Measurements from ENCODE around the gene PLA2G10. TPM values are rescaled to one million over a fixed set of nuclear protein-coding genes. Genes with fewer than 3 reads are reported as not detected.
"Not testable (repeated sequence)": the region's sequence is repeated elsewhere in the genome, so short reads cannot be mapped to it uniquely, and the experiment has no call there.

Gene PLA2G10
- total RNA-seq, 1 donor = not detected

DNA sequence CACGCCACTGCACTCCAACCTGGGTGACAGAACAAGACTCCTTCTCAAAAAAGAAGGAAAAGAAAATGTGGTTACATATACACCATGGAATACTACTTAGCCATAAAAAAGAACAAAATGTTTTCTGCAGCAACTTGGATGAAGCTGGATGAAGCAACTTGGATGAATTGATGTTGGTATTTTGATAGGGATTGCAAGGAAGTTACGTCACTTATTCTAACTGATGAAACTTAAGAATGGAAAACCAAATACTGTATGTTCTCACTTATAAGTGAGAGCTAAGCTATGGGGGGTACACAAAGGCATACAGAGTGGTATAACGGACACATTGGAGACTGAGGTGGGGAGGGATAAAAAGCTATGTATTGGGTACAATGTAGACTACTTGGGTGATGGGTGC lies 17.5 kb downstream of the PLA2G10 start:
- no peak overlapping the region for H3K4me3 ChIP-seq (ENCODE audit: low read length)
- peaks cover 4% of the 10 kb centered on the region for H3K4me1 ChIP-seq (ENCODE audit: insufficient read depth, low read length)
- no peaks in the 10 kb centered on the region for H3K27me3 ChIP-seq (ENCODE audit: insufficient read depth, low read length)
- no peaks in the 10 kb centered on the region for H3K9me3 ChIP-seq (ENCODE audit: low read depth, low read length)

DNA sequence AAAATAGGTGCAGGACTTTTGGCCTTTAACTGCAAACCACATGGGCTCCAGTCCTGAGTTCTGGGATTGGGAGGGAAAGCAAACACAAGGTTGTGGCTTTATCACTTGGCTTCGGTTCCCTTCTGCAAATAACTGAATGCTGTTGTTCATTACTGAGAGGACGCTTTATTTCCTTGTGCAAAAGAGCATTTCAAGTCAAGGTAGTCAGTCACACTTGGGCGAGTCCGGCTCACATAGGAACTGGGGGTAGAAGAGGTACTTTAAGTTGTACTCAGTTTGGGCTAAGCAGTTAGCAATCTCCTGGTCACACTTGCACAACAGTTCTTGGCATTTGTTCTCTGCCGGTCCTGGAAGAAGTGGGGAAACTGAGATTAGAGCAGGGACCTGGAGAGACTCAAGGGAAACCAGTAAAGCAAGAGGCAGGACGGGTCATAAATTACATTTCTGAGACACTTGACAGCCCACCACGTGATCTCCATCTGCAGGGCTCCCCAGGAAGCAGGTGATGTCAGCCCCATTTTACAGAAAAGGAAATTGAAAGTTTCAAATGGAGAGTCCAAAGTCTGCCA lies 21.6 kb downstream of the PLA2G10 start:
- Histone ChIP-seq H3K4me1 (ENCODE audit: insufficient read depth, low read length) (peaks cover 4% of the 10 kb centered on the region), H3K4me3 (ENCODE audit: low read length) (no peak overlapping the region), H3K9me3 (ENCODE audit: low read depth, low read length) (no peaks in the 10 kb centered on the region), H3K27me3 (ENCODE audit: insufficient read depth, low read length) (no peaks in the 10 kb centered on the region)

DNA sequence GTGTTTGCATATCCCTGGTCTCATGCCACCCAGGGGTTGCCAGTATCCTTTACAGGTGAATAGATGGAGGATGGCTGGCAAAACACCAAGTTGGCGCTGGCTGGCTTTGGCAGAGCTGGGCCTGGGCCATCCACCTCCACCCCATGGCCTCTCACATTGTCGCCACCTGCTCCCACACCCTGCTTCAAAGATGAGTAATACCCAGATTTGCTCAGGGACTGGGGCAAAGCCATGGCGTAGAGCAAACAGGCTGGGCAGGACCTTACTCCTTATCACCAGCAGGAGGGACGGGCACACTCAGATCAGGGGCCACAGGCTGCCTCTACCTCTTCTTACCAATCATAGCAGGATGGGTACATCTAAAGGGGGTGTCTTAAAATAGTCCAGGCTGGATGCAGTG lies 24.3 kb downstream of the PLA2G10 start:
- Histone ChIP-seq H3K4me3 (ENCODE audit: low read length) (no peak overlapping the region), H3K4me1 (ENCODE audit: insufficient read depth, low read length) (peaks cover 4% of the 10 kb centered on the region), H3K27me3 (ENCODE audit: insufficient read depth, low read length) (no peaks in the 10 kb centered on the region), H3K9me3 (ENCODE audit: low read depth, low read length) (no peaks in the 10 kb centered on the region)

DNA sequence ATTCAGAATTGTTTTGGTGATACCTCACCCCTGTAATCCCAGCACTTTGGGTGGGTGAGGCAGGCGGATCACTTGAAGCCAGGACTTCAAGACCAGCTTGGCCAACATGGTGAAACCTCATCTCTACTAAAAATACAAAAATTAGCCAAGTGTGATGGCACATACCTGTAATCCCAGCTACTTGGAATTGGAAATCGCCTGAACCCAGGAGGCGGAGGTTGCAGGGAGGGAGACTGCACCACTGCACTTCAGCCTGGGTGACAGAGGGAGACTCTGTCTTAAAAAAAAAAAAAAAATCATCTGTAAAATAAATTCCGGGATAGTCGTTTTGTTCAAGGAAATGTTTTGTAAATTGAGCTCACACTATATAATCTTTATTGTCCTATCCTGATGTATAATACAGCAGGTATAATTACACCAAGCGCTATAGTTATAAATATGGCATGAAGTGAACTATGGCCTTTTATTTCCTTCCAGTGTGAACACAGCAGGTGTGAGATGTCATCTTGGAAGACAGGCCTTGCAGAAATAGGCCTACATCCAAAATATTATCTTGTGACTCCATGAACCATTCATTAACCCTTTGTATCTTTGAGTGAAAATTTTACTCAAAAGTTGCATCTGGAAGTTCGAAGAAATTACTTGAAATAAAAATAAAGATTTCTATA lies 25.4 kb downstream of the PLA2G10 start:
- no peaks in the 10 kb centered on the region for H3K27me3 ChIP-seq (ENCODE audit: insufficient read depth, low read length)
- peaks cover 4% of the 10 kb centered on the region for H3K4me1 ChIP-seq (ENCODE audit: insufficient read depth, low read length)

DNA sequence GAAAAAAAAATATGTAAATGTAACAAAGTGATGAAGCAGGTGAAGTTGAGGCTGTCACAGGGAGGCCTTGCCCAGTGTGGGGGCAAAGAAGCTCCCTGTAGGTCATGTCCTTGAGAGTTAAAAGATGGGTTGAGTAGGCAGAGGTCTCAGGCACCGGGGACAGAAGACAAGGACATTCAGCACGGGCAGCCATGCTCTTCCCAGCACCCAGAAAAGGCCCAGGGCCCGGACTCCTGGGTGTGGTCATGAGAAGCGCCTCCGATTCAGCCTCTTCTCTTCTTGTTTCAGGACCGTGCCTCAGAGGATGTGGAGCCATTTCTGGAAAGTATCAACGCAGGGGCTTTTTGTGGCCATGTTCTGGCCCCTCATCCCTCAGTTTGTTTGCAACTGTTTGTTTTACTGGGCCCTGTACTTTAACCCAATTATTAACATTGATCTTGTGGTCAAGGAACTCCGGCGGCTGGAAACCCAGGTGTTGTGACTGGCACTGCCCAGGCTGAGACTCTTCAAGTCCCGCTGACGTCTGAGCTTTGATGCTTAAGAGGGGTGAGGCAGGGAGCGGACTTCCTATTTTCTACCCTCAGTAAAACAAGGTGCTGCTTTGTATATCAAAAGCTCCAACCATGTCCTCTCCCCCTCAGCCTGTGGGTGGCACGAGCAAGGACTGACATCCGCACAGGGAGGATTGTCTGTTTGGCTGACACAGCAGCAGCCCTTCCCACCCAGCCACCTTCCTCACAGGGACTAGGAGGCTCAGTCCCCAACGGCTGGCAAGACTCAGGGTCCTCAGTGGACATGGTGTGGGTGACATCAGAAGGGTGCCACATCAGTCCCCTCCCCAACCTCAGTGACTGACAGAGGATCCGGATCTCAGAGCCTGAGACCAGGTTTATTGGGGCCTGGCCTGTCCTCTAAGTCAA lies 26.5 kb downstream of the PLA2G10 start:
- Histone ChIP-seq H3K4me3 (ENCODE audit: low read length) (no peak overlapping the region), H3K4me1 (ENCODE audit: insufficient read depth, low read length) (peaks cover 2% of the 10 kb centered on the region), H3K9me3 (ENCODE audit: low read depth, low read length) (no peaks in the 10 kb centered on the region), H3K27me3 (ENCODE audit: insufficient read depth, low read length) (no peaks in the 10 kb centered on the region)

More for the DNA sequence above, 25.4 kb downstream of the PLA2G10 start:
- no peaks in the 10 kb centered on the region for H3K9me3 ChIP-seq (ENCODE audit: low read depth, low read length)
- no peak overlapping the region for H3K4me3 ChIP-seq (ENCODE audit: low read length)

DNA sequence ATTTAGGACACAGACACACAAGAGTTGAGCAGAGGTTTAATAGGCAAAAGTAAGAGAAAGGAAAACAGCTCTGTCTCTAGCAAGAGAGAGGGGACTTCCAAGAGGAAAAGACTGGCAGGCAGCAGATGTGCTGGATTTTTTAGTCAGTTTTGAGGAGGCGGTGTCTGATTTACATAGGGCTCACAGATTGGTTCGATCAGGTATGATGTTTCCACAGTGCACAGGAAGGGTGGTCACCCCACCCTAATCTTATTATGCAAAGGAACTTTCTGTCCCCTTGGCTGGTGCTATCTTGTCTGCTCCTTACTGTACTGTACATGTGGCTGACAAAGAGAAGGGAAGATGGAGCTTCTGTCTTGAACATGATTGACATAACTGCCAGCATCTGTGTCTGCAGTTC lies 36.0 kb downstream of the PLA2G10 start:
- no peak overlapping the region for H3K4me3 ChIP-seq (ENCODE audit: low read length)
- no peaks in the 10 kb centered on the region for H3K9me3 ChIP-seq (ENCODE audit: low read depth, low read length)
- no peaks in the 10 kb centered on the region for H3K27me3 ChIP-seq (ENCODE audit: insufficient read depth, low read length)
- no peaks in the 10 kb centered on the region for H3K4me1 ChIP-seq (ENCODE audit: insufficient read depth, low read length)

DNA sequence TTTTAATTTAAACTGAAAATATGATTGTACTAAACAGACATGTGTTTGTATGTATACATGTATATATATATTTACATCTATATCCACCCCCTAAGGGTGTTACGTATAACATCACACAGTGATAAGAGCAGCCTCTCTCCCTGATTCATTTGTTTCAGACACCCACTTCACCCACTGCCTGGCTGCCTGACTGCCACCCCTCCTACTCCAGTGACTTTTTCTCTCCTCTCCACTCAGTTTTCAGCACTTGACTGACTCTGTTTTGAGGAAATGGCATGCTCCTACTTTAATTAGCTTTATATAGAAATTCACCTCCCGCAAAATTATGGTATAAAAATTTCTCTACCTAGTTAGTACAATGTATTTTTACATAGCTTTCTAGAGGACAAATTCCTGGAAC lies 41.4 kb downstream of the PLA2G10 start:
- no peaks in the 10 kb centered on the region for H3K4me1 ChIP-seq (ENCODE audit: insufficient read depth, low read length)
- H3K4me3 ChIP-seq (ENCODE audit: low read length) = no peak overlapping the region
- H3K27me3 ChIP-seq (ENCODE audit: insufficient read depth, low read length) = no peaks in the 10 kb centered on the region
- no peaks in the 10 kb centered on the region for H3K9me3 ChIP-seq (ENCODE audit: low read depth, low read length)

DNA sequence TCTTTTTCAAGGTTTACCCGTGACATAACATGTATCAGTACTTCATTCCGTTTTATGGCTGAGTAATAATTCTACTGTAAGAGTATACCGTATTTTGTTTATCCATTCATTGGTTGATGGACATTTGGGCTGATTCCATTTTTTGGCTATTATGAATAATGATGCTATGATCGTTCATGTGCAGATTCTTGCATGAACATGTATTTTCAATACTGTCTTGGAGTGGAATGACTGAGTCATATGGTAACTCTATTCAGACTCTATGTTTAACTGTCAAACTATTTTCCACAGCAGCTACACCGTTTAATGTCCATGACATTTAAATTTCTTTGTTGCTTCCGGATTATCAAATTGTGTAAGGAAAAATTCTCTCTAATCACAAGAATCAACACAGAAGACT lies 43.5 kb downstream of the PLA2G10 start:
- Histone ChIP-seq H3K9me3 (ENCODE audit: low read depth, low read length) (no peaks in the 10 kb centered on the region), H3K27me3 (ENCODE audit: insufficient read depth, low read length) (no peaks in the 10 kb centered on the region), H3K4me1 (ENCODE audit: insufficient read depth, low read length) (no peaks in the 10 kb centered on the region), H3K4me3 (ENCODE audit: low read length) (no peak overlapping the region)

DNA sequence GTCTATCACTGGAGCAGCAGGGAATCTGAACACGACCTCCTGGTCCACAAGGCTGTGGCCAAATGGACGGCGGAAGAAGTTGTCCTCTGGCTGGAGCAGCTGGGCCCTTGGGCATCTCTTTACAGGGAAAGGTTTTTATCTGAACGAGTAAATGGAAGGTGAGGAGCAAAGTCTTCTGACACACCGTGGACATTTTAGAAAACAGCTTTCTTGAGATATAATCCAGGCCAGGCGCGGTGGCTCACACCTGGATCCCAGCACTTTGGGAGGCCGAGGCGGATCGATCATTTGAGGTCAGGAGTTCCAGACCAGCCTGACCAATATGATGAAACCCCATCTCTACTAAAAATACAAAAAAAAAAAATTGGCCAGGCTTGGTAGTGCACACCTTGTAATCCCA lies 44.3 kb downstream of the PLA2G10 start:
- Histone ChIP-seq H3K4me3 (ENCODE audit: low read length) (no peak overlapping the region), H3K9me3 (ENCODE audit: low read depth, low read length) (no peaks in the 10 kb centered on the region), H3K4me1 (ENCODE audit: insufficient read depth, low read length) (no peaks in the 10 kb centered on the region), H3K27me3 (ENCODE audit: insufficient read depth, low read length) (no peaks in the 10 kb centered on the region)

DNA sequence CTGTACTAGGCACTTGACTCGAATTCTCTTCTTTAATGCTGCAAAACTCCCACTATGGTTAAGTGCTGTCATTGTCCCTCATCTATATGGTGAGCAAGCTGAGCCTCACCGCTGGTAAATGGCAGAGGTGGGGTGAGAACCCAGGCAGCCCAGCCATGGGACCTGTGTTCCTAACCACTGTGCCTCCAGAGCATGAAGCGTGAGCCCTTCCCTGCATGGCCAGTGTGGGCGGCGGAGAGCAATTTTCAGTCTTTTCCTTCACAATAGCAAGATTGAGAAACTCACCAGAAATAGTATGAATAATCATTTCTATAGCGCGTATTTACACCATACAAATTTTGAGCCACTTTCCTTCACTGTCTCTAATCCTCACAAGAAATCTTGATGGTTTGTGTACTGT lies 52.2 kb downstream of the PLA2G10 start:
- no peaks in the 10 kb centered on the region for H3K9me3 ChIP-seq (ENCODE audit: low read depth, low read length)
- H3K27me3 ChIP-seq (ENCODE audit: insufficient read depth, low read length) = no peaks in the 10 kb centered on the region
- no peaks in the 10 kb centered on the region for H3K4me1 ChIP-seq (ENCODE audit: insufficient read depth, low read length)
- H3K4me3 ChIP-seq (ENCODE audit: low read length) = no peak overlapping the region

DNA sequence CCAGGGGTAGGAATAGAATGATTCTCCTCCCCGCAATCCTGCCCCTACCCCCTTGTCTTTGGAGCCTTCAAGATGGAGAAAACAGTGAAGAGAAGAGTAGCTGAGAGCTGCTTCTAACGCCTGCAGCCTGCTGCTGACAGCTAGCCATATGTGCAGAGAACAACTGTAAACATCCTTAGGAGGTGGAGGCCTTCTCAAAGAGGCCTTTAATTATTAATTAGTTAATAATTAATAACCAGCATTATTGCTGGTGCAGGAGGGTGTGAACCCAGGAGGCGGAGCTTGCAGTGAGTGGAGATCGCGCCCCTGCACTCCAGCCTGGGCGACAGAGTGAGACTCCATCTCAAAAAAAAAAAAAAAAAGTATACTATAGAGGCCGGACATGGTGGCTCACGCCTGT lies 52.9 kb downstream of the PLA2G10 start:
- no peak overlapping the region for H3K4me3 ChIP-seq (ENCODE audit: low read length)
- H3K27me3 ChIP-seq (ENCODE audit: insufficient read depth, low read length) = no peaks in the 10 kb centered on the region
- H3K9me3 ChIP-seq (ENCODE audit: low read depth, low read length) = no peaks in the 10 kb centered on the region
- no peaks in the 10 kb centered on the region for H3K4me1 ChIP-seq (ENCODE audit: insufficient read depth, low read length)

DNA sequence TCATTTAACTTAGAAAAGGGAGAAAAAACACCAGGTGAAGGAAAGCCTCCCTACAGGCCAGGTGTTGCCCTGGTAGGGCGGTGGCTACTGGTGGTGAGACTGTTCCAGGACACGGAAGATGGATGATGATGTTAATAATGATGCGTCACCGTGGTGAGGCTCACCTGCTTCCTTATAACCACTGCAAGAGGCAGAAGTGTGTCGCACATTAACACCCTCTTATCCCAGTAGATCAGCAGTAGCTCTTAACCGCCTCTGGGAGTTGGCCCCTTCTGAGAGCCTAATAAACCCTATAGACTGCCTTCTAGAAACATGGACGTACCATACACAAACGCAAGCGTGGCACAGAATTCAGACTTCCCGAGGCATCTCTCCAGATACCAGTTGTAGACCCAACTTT lies 53.6 kb downstream of the PLA2G10 start:
- Histone ChIP-seq H3K9me3 (ENCODE audit: low read depth, low read length) (no peaks in the 10 kb centered on the region), H3K27me3 (ENCODE audit: insufficient read depth, low read length) (no peaks in the 10 kb centered on the region), H3K4me1 (ENCODE audit: insufficient read depth, low read length) (peaks cover 3% of the 10 kb centered on the region), H3K4me3 (ENCODE audit: low read length) (no peak overlapping the region)

DNA sequence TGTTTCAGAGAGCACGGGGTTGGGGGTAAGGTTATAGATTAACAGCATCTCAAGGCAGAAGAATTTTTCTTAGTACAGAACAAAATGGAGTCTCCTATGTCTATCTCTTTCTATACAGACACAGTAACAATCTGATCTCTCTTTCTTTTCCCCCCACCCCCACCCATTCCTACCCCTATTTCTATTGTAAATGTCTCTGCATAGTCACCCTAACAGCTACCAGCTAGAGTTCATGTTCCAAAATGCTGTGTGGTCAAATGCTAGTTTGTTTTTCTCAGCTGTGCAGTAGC lies 57.2 kb downstream of the PLA2G10 start:
- peaks cover 30% of the 10 kb centered on the region for H3K4me1 ChIP-seq (ENCODE audit: insufficient read depth, low read length)
- H3K9me3 ChIP-seq (ENCODE audit: low read depth, low read length); H3K27me3 ChIP-seq (ENCODE audit: insufficient read depth, low read length); H3K4me3 ChIP-seq (ENCODE audit: low read length): not testable (repeated sequence)

DNA sequence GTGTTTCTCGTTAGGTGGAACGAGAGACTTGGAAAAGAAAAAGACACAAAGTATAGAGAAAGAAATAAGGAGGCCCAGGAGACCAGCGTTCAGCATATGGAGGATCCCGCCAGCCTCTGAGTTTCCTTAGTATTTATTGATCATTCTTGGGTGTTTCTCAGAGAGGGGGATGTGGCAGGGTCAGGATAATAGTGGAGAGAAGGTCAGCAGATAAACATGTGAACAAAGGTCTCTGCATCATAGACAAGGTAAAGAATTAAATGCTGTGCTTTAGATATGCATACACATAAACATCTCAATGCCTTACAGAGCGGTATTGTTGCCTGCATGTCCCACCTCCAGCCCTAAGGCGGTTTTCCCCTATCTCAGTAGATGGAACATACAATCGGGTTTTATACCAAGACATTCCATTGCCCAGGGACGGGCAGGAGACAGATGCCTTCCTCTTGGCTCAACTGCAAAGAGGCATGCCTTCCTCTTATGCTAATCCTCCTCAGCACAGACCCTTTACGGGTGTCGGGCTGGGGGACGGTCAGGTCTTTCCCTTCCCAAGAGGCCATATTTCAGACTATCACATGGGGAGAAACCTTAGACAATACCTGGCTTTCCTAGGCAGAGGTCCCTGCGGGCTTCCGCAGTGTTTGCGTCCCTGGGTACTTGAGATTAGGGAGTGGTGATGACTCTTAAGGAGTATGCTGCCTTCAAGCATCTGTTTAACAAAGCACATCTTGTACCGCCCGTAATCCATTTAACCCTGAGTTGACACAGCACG lies 57.7 kb downstream of the PLA2G10 start:
- not testable (repeated sequence) for H3K9me3 ChIP-seq (ENCODE audit: low read depth, low read length); H3K27me3 ChIP-seq (ENCODE audit: insufficient read depth, low read length); H3K4me3 ChIP-seq (ENCODE audit: low read length)
- peaks cover 34% of the 10 kb centered on the region for H3K4me1 ChIP-seq (ENCODE audit: insufficient read depth, low read length)
